ENCODE results near the gene SRSF7.
"Not testable (repeated sequence)": the region's sequence is repeated elsewhere in the genome, so short reads cannot be mapped to it uniquely, and the experiment has no call there.

Gene SRSF7

DNA sequence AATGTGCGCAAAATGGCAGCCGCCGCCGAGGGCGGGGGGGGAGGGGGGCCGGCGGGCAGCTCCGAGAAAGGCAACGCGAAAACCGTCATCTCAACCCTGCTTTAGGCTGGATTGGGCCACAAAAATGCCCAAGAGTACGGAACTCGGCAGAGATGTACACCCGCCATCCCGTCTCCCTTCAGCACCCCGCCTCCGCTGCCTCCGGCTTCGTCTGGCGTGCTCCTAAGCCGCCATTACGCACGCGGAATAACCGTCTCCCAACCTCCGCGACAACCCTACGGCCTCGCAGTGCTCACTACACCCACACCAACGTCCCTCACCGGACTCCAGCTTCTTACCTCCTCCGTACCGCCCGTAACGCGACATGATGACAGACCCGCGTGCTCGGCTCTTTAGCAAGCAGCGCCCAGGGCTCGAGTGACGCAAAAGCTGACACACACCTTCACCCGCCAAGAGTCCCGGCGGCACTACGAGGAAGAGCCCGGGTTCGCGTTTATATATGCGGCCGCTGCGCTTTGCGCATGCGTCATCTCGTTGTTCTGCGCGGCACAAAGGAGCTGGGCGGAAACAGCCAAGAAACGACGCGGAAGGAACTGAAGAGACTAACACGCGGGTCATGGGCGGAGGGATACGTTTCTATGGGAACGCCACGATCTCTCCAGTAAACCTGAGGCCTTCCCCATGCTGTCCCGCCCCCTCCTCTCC lies at the start of gene SRSF7:
TSS of gene SRSF7 (minus strand) at position 471 of the 705 bp plus-strand sequence. CDS start at position 366, 105 bp downstream.
- peak; percentile 96 for DNase-seq (ENCODE audit: low read depth)

DNA sequence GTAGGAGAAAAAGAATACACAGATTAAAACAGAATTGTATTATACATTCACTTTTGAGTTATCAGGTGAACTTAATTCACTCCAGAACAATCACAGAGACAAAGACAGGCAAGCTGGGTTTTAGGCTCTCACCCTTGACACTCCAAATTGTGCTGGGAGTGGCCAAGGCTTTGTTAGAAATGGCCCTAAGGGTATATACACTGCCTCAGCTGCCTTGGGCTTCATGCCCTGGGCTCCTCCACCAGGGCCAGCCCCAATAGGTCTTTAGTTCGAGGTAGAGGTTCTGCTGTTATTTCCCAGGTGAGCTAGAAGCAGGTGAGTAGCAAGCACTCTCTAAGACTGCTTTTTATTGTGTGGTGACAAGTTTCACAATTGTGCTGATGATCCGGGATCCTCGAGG lies 46.8 kb upstream of the SRSF7 start:
- DNase-seq (ENCODE audit: low read depth), result no peak

DNA sequence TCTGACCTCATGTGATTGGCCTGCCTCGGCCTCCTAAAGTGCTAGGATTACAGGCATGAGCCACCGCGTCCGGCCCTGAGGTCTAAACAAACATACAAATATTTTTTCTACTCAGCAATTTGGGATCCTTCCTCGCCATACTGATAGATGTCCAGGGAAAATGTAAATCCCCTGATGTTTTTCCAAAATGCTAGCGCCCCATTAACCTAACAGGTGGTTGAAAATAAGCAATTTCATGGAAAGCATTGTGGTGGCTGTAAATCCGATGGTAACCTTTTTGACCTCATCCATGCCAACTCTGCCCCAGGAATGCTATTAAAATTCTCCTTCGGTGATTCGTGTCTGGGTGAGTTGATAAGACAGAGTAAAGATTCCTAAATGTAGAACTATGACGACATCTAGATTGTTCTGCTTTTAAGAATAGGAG lies 46.1 kb upstream of the SRSF7 start:
- no peak for DNase-seq (ENCODE audit: low read depth)

DNA sequence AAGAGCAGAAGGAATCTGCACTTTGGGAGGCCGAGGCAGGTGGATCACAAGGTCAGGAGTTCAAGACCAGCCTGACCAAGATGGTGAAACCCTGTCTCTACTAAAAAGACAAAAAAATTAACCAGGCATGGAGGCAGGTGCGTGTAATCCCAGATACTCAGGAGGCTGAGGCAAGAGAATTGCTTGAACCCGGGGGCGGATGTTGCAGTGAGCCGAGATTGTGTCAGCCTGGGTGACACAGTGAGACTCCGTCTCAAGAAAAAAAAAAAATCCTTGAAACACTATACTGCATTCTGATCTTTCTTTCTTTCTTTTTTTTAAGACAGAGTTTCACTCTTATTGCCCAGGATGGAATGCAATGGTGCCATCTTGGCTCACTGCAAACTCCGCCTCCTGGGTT lies 43.9 kb upstream of the SRSF7 start:
- DNase-seq (ENCODE audit: low read depth), result not testable (repeated sequence)

DNA sequence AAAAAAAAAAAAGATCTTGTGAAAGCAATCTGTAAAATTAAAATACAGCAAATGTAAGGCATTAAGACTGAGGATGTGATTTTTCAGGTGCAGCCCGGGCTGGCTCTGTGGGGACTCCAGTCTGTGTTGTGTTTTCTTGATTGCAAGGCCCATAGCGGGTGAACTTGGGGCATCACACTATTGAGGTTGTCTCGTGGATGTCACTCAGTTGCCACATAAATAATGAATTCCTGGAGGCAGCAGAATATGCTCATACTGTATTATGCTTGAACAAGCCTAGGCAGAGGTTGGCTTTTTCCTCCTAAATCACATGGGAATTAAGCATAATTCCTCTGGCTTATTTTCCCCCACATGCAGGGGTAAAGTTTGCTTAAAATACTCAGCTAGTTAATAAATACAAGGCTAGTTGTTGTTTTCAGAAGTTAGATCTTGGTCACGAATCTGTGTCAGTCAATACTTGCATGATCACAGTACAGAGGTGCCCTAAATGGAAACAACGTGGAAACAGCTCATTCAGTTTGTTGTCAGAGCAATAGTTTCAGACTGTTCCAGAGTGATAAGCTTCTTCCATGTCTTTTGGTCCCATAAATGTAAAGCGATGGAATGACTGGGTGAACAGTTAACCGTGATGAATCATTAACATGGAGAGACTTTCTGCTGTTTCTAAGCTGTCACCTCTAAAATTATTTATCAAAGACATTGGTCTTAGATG lies 43.2 kb upstream of the SRSF7 start:
- no peak for DNase-seq (ENCODE audit: low read depth)

DNA sequence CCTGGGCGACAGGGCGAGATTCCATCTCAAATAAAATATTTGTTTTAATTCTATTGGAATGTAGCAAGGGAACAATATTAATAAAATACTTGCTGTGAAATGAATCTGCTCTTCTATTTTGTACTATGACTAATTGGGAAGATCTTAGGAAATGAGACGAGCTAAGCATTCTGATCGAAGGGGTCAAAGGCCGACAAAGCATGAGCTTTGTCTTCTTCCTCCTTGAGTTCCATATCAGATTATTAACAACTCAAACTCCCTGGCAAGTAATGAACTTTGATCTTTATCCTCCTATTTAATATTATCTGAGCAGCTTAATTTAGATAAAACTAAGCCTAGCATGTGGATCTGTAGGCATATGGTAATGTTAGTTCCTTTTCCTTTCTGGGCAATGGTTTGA lies 42.4 kb upstream of the SRSF7 start:
- no peak for DNase-seq (ENCODE audit: low read depth)

DNA sequence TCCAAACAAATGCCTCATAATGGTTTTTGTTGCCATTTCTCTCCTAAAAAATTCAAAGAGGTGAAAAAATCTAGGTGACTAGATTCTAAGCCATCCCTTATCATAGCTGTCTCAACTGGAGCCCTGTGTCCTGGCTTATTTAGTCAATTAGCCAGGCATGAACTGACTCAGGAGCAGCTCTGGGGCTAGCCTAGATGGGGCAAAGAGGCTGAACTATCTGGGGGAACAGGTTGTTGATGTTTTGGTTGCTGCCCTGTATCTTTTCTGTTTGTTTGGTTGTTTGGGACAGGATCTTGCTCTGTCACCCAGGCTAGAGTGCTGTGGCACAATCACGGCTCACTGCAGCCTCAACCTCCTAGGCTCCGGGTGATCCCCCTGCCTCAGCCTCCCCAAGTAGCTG lies 41.6 kb upstream of the SRSF7 start:
- no peak for DNase-seq (ENCODE audit: low read depth)

DNA sequence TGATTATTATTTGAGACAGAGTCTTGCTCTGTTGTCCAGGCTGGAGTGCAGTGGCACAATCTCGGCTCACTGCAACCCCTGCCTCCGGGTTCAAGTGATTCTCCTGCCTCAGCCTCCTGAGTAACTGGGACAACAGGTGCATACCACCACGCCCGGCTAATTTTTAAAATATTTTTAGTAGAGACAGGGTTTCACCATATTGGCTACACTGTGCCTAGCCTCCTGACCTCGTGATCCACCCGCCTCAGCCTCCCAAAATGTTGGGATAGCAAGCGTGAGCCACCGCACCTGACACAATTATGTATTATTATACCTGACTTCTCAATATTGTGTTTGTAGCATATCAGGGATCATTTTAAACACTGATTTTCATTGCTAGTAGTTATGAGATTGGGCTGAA lies 41.2 kb upstream of the SRSF7 start:
- DNase-seq (ENCODE audit: low read depth), result not testable (repeated sequence)

DNA sequence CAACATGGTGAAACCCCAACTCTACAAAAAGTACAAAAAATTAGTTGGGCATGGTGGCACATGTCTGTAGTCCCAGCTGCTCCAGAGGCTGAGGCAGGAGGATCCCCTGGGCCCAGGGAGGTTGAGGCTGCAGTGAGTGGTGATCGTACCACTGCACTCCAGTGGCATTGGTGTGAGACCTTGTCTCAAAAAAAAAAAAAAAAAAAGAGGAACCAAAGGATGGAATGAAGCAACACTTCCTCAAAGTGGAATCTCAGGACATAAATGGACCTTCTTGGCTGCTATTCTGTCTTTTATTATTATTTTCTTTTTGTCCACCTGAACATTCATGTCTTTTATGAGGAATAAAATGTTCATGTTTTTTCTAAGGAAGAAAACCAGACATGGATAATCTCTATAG lies 40.6 kb upstream of the SRSF7 start:
- DNase-seq (ENCODE audit: low read depth), result no peak

DNA sequence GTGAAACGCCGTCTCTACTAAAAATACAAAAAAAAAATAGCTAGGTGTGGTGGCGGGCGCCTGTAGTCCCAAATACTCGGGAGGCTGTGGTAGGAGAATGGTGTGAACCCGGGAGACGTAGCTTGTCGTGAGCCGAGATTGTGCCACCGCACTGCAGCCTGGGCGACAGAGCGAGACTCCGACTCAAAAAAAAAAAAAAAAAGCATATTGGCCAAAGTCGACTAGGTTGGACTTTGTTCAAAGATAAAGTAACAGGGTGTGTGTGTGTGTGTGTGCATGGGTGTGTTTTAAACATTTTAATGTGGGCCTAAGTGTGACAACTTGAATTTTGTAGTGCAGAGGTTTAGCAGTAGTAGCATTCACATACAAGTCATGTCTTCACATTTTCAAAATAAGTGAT lies 38.5 kb upstream of the SRSF7 start:
- DNase-seq (ENCODE audit: low read depth), result no peak

DNA sequence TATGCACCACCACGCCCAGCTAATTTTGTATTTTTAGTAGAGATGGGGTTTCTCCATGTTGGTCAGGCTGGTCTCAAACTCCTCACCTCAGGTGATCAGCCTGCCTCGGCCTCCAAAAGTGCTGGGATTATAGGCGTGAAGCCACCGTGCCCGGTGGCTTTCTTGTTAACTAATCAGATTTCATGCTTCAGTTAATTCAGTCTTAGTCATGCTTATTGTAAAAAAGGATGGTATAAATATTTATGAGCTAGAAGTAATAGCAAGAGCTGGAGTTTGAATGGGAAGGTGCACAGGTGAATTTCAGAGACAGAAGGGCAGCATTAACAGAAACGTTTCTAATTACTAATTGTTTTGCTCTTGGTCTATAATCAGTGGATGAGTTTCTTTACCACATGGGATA lies 37.1 kb upstream of the SRSF7 start:
- no peak for DNase-seq (ENCODE audit: low read depth)

DNA sequence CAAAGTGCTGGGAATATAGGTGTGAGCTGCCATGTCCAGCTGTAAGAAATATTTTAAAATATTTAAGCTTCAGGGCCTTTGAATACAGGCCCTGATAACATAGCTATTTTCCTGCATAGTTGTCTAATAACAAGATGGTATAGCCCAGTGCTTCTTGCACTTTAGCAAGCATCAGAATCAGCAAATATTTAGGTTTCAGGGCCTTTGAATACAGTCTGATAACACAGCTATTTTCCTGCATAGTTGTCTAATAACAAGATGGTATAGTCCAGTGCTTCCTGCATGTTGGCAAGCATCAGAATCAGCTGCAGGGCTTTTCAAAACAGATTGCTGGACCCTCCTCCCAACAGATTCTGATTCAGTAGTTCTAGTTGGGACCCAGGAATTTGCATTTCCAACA lies 32.4 kb upstream of the SRSF7 start:
- DNase-seq (ENCODE audit: low read depth), result no peak

DNA sequence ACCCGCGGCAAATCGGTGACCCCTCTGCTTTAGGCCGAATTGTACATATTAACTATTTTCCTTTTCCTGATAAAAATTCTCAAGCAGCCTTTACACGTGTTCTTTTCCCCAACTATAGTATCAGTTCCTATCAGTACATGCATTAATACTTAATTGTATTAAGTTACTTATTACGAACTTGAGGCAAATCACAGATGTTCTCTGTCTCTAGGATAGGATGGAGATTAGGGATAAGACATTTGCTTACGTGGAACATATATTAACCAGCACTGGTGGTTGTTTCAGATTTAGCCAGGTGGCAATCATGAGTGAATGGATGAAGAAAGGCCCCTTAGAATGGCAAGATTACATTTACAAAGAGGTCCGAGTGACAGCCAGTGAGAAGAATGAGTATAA lies 27.5 kb upstream of the SRSF7 start:
- DNase-seq (ENCODE audit: low read depth), result no peak

DNA sequence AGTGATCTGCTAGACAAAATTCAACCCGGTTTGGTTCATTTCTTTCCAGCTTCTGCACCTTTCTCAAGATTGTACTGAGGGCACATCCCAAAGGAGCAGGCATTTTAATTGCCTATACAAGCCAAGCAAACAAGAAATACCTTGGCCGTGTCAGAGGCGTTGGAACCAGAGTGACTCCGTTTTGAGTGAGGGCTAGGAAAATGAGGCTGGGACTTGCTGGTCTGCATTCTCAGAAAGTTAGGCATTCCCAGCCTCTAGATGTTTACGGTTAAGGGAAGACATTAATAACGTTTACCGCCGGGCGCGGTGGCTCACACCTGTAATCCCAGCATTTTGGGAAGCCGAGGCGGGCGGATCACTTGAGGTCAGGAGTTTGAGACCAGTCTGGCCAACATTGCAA lies 25.4 kb upstream of the SRSF7 start:
- no peak for DNase-seq (ENCODE audit: low read depth)

DNA sequence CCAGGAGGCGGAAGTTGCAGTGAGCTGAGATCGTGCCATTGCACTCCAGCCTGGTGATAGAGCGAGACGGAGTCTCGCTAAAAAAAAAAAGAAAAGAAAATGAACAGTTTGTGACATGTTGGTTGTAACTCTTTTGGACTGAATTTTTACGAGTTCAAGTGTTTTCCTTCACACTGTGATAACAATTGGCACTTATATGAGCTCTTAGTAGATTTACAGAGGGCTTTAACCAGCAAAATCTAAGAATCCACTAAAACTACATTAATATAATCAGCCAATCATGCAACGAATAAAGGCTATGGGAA lies 24.7 kb upstream of the SRSF7 start:
- no peak for DNase-seq (ENCODE audit: low read depth)

DNA sequence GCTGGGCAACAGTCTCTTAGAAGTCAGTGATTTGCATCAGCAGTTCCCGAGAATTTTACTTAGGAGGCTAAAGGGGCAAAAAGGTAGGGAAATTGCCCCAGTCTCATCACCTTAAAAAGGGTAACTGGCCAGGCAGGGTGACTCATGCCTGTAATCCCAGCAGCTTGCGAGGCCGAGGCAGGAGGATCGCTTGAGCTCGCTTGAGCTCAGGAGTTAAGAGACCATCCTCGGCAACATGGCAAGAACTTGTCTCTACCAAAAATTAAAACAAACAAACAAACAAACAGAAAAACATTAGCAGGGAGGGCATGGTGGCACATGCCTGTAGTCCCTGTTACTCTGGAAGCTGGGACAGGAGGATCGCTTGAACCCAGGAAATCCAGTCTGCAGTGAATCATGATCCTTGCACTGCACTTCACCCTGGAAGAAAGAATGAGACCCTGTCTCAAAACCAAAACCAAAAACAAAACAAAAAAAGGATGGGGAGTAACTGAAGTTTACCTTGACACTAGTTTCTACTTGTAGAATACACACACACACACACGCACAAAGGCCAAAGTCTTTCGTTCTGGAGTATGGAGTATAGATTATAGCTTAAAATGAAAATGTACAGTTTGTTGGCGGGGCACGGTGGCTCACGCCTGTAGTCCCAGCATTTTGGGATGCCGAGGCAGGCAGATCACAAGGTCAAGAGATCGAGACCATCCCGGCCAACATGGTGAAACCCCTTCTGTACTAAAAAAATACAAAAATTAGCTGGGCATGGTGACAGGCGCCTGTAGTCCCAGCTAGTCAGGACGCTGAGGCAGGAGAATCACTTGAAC lies 24.1 kb upstream of the SRSF7 start:
- DNase-seq (ENCODE audit: low read depth), result no peak

DNA sequence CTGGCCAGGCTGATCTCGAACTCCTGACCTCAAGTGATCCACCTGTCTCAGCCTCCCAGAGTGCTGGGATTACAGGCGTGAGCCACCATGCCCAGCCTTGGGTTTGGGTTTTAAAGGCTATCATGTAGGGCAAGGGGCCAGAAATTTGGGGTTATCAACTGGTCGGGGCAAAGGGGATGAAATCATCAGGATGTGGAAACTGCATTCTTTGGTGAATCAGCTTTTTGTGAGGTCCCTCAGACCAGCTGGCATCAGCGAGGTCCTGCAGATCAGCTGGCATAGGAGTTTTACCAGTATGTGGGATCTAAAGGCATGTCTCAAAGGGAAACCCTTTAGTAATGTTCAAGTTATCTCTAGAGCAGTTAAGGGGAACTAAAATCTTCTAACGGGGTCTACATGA lies 20.5 kb upstream of the SRSF7 start:
- no peak for DNase-seq (ENCODE audit: low read depth)

DNA sequence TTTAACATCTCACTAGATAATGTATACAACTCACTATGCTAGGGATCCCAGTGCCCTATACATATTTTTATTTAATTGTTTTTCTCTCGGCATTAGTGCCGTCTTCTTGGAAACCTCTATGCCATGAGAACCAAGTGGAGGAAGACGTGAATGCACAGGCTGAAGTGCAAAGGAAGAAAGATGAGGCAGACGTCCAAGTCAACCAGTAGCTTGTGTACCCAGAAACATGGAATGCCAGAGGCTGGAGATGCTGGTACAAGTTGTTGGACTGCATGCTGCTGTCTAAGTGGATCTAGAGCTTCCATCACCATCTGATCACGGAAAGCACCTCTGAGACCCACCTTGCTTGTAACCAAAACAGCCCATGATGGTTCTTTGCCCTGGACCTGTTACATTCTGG lies 14.4 kb upstream of the SRSF7 start:
- no peak for DNase-seq (ENCODE audit: low read depth)

DNA sequence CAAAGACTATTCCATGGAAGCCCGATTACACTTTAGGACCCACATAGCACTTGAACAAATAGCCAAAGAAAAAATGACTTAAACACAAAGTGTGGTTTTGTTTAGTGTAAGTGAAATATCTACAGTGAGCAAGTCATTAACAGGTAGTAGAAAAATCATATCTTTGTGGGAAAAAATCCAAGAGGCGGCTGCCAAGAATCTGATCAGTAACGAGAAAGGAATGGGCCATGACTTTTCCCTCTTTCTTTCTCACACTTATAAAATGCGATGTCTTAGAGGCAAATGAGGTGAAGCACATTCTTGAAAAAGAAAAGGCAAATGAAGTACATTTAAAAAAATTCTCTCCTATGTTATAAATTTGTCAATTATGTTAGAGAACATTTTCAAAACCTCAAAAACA lies 14.0 kb upstream of the SRSF7 start:
- DNase-seq (ENCODE audit: low read depth), result no peak

DNA sequence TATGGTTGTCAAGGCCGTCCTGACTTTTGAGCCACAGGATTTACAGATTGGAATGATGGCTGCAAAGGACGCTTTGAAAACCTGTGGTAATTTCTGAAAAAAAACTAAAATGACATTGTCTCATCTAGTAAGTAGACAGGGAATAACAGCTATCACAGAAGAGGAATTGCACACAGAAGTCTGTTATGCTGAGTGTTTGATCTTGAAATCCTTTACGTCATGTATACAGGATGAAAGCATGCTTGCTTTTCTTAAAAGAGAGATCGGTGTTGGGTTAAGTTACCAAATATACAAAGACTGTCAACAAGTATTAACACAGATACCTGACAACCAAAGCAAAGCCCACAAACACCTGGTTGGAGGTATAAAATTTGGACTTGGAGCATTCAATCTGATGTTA lies 12.6 kb upstream of the SRSF7 start:
- DNase-seq (ENCODE audit: low read depth), result no peak

DNA sequence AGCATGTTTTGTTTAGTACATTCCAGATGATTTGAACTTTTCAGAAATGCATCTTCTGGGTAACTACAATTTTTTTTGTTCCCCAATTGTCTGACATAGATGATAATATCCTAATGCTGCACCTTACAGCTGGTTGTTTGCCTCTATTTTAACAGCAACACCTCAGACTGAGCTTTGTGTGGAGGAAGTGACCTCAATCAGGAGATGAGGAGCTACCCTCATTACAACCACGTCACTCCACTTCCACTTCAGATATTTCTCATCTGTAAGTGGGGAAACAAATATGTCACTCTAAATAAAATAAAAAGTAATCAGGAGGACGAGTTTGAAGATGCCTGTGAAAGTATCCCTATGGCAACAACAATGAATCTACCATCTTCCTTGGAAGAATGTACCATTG lies 12.1 kb upstream of the SRSF7 start:
- DNase-seq (ENCODE audit: low read depth), result no peak

DNA sequence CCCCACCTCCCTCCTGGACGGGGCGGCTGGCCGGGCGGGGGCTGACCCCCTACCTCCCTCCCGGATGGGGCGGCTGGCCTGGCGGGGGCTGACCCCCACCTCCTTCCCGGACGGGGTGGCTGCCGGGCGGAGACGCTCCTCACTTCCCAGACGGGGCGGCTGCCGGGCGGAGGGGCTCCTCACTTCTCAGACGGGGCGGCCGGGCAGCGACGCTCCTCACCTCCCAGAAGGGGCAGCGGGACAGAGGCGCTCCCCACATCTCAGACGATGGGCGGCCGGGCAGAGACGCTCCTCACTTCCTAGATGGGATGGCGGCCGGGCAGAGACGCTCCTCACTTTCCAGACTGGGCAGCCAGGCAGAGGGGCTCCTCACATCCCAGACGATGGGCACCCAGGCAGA lies 4.7 kb upstream of the SRSF7 start:
- not testable (repeated sequence) for DNase-seq (ENCODE audit: low read depth)

DNA sequence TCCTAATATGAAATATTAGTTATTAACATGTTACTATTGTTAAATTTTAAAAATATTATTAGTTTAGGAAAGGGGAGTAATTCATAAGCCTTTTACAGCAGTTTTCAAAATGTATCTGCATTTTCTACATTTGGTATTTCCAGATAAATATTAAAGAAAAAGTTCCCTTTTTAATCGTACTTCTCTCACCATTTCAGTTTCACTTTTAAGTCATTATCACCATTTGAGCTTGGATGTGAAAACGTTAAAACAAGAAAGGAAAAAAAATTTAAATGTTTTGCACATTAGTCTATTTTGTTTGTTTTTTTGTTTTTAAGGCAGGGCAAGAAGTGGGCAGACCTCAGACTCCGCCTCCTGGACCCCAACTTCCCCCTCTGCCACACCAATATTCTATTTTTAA lies 3.3 kb upstream of the SRSF7 start:
- DNase-seq (ENCODE audit: low read depth), result no peak
